HG02981 (cell line): ENCODE results near the gene GPC3.
"Not testable (repeated sequence)": the region's sequence is repeated elsewhere in the genome, so short reads cannot be mapped to it uniquely, and the experiment has no call there.

Source experiments
- ATAC-seq: cut with Tn5 transposase; IDR thresholded peaks from one replicate; pipeline ENCODE4 v1.9.1; 2021; ENCODE audit warnings: mild to moderate bottlenecking, moderate library complexity; ENCODE audit not compliant: unreplicated experiment

The GPC3 gene

DNA sequence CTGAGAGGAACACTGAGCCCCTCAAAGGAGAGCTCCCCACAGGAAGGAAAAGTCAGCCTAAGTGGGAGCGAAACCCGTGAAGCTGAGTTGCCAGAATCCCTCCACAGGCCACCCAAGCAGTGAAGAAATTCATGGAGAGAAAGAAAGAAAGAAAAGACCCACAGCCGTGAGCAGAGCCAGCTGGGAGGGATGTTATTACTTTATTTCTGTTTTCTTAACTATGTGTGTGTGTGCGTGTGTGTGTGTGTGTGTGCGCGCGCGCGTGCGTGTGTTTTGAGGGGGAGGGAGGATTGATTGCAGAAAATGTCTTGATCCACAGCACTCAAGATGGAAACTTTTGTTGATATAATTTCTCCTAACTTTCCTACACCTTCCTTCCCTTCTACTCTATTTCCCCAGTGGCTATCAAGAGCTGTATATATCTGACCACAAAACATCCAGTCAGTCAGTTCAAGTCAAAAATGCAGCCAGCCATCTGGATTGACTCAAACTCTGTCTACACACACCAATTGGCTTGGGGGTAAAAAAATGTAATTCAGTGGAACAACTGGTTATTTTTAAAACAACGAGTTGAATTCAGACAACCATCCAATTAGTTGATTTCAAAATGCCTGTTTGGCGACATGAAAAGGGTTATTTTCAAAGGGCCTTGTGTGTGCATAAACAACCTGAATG, 13.8 kb upstream of the GPC3 start:
- ATAC-seq = no peak

DNA sequence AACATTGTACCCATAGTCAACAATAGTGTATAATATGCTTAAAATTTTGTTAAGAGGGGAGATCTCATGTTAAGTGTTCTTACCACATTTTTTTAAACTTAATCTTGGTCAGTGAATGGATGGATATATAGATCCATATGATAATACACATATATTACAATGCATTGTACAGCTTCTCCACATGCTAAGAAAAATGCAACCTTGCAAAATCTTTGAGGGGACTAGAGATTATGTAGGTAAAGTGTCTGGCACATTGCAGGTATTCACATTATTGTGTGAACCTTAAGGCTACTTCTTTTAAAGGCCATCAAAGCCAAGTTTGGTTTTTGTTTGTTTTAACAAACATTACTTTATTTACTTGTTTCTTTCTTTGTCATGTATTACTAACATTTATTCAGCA, 10.4 kb upstream of the GPC3 start:
- ATAC-seq = no peak

DNA sequence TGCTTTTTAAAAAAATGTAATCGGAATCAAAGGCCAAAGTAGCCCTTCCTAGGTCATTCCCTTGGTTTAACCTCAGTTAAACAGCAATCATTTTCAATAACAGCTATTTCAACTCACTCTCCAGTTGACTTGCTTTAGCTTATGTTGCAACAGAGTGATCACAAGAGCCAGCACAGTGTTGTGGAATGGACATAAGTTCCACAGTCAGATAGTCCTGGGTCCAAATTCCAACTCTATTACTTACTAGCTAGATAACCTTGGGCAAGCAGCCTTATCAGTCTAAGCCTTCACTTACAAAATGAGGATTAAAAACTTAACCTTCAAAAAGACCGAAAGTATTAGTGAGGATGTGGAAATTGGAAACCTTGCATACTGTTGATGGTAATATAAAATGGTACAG, 9.2 kb upstream of the GPC3 start:
- no peak for ATAC-seq

DNA sequence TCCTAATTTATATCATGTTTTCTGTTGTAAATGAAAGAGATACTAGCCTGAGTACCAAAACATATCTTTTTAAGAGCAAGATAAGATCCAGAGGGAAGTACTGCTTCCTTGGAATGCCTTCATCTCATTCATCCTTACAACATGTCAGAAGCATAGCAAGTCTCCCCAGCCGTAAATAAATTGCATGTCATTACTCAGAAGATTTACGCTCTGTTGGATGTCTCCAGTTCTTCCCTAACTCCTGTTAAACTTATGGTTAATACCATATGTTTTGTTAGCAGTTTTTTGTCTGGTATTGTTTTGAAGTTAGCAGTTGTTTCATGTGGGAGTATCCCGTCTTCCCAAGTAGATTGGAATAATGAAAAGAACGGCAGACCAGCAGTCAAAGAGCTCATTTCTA, 7.5 kb upstream of the GPC3 start:
- ATAC-seq = no peak

DNA sequence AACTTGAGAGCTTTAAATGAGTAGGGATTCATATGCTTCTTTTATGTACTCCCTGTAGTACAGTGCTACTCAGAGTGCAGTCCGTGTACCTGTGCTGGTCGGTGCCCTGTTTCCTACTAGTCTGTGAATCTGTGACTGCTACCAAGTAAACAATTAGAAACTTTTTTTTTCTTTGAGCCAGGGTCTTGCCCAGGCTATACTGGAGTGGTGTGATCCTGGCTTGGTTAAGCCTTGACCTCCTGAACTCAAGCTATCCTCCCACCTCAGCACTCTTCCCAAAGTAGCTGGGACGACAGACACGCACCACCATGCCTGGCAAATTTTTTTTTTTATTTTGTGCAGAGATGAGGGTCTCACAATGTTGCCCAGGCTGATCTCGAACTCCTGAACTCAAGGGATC, 6.4 kb upstream of the GPC3 start:
- no peak for ATAC-seq

DNA sequence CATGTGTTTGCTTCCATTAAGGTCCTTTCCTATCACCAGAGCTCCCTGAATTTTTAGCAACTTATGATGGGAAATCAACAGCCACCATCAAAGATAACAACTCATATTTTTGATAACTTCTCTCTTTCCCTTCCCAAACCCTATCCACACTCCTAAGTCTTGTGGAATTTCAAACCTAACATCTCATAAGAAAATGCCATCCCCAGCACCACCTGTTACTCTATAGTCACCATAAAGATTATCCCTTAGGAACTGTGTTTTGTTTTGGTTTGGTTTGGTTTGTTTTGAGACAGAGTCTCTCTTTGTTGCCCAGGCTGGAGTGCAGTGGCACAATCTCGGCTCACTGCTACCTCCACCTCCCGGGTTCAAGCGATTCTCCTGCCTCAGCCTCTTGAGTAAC, 5.7 kb upstream of the GPC3 start:
- ATAC-seq = not testable (repeated sequence)

DNA sequence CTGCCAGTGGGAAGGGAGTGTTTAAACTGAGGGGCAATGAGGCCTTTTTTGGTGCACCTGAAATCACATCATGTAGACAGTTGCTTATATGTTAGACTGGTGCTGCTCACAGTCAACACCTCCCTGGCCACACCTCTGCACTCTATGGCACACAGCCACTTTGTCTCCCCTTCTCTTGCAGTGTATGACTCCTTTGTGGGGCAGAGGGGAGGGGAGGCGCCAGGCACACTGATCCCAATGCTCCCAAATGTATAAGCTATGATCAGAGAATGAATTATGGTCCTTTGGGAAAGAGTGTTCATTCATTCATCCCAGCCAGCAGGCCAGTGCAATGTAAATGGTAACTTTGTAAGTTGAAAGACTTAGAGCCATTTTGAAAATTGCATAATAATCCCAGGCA, 4.6 kb upstream of the GPC3 start:
- no peak for ATAC-seq

DNA sequence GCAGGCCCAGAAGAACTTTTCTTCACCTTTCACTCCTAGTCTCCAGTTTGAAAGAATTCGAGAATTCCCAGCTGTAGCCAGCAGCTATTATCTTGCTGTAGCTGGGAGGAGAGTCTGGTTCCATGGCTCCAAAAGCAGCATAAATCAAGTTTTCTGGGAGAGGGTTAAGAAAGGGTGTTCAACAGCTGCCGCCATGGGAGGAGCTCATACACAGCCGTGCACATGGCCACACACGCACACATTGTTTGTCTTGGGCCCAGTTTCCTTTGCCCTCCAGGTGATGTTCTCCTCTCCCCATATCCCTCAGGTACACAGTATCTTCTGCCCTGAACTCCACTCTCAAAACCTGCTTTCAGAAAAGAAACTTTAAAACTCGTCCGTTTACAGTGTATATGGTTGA, 4.1 kb upstream of the GPC3 start:
- no peak for ATAC-seq

DNA sequence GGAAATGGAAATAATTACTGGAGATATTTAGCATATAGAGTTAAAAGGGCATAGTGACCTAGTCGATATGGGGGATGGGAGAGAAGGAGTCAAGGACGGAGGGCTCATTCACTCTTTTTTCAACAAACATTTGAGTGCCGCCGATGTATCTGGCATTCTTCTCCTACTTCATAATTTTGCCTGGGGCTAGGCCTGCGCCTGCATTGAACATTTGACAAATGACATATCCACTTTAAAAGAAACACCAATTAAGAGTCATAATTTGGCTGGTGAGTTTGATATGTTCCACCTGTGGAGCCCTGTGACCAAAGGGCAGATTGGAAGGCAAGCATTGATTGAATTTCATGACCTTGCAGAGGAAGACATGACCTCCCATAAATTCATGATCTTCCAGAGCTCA, 2.6 kb upstream of the GPC3 start:
- no peak for ATAC-seq

DNA sequence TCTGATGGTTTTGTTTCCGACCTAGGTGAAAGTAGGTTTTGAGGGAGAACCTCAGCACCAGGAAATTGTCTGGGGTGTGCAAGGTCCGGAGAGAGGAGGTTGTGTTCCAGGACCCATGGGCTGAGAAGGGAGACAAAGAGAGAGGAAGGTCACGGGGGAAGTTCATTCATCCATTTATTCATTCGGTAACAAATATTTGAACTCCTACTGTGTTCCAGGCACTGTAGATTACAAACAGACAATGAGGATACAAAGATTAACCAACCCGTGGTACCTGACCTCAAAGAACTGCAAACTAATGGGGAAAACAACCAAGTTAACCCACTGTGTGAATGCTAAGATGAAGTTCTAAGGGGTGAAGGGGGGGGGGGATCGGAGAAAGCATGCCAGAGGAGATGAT, 1.8 kb upstream of the GPC3 start:
- no peak for ATAC-seq

DNA sequence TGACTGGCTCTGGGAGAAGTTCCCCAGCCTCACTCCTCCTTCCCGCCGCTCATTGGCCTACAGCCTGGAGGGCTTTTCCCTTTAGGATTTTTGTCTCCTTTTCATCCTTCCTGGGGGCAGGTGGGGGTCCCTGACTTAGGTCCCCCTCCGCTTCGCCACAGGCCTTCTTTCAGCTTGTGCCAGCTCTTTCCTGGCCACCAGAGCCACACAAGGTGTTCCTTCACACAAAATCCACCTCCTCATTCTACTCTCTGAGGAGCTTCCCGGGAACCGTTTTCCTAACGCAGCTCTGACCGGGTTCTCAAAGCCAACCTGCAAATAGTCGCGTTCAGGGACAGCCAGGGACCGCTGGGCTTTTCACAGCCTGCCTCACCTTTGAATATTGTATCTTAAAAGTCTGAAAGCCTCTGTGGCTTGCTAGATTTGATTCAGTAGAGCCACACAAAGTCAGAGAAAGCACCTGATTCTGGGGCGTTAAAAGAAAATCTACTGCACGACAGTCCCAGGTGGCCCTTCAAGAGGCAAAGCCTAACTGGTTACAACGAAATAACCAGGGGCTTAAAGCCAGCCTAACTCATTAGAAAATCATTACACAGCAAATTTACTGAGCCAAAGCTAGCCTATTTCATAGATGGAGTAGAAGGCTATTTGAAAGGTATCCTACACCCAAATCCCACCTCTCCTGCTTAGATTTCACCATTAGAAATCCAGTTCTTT, 731 bp upstream of the GPC3 start:
- ATAC-seq = no peak

DNA sequence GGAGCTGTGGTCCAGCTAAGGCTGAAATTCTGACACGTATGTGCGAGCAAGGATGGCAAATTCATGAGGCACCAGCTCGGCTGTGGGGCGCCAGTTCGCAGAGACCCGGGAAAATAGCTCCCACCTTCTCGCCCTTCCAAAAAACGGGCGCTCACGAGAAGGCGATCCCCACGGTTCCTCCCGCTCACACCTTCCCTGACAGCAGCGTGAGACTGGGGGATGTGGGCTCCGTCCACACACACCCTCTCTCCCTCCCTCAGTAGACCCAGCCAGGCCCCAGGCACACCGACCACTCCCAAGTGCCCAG, 584 bp downstream of the GPC3 start:
- no peak for ATAC-seq

DNA sequence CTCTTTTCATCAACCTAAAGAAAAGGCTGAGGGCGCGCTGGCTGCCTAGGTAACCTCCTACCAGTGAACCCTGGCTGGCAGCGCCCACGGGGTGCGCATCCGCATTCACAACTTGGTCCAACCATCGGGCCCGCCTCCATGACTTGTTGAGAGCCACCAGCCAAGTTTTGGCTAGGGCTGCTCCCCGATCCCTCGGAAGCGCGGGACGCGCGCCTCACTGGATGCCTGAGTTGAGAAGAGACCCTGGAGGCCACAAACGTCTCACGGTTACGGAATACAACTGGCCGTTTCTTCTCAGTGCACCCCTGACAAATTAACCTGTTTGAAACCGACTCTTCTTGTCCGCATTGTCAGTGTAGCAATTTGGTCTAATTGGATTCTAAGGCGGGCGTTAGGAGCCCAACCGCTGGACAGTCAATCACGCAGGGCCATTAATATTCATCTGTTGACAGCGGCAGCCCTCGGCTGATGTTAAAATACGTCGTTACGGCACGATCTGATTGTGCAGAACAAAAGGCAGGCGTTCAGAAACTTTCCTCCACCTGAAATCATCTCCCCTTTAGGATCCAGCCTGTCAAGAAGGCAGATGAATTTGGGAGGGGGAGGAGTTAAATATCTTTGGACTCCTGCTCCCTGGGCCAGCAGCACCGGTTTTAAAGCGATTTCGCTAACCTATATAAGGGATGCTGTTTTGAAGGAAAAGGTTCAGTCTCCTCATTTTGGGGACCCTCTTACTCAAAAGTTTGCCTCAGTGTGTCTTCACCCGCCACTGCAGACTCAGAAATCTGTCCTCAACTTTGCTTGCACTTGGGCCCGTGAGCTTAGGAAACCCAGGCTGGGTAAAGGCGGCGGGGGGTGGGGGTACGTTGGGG, 1.2 kb downstream of the GPC3 start:
- ATAC-seq = no peak

DNA sequence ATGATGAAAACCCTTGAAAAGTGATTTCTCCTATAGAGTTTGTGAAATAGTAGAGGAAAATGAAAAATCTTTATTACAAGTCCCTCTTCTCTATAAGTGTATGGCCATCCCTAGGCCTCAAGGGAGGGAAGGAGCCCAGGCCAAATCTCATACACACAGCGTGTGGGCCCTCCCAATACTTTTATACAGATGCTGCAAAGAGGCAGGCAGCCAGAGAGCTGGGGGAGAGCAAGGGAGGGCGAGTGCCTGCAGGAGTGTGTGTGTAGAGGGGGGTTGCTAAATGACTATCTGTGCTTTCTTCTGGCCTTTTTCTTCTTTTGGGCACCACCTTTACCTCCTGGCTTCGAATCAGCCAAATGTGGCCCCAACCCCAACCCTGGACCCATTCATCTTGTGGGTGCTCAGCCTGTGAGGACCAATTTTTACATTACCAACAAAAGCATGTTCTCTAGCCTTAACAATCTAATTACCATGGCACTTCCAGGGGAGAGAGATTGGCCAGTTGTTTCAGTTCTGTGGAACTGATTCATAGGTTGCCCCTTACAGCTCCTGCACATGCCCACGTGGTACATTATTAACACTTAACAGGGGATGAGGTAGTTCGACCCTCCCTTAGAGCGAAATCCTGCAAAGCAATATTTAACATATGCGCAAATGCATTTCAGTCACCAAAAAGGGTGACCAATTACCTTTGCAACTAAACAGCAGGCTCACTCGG, 2.0 kb downstream of the GPC3 start:
- ATAC-seq = no peak

DNA sequence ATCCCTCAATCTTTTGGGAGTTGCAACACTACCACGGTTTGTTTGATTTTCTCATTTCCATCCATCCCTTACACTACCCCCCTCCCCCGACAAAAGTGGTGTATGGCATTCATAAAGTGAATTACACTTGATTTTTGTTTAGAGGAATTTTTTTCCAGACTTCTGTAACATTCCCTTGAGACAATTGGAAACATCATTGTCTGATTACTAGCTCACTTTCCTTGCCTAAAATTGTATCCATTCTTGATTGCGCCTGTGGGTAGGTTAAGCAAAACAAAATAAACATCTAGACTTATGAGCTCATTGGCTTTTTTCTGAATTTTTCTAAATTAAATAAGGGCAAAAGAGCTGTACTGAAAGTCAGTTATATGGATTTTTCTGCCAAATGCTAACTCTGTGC, 3.5 kb downstream of the GPC3 start:
- no peak for ATAC-seq

DNA sequence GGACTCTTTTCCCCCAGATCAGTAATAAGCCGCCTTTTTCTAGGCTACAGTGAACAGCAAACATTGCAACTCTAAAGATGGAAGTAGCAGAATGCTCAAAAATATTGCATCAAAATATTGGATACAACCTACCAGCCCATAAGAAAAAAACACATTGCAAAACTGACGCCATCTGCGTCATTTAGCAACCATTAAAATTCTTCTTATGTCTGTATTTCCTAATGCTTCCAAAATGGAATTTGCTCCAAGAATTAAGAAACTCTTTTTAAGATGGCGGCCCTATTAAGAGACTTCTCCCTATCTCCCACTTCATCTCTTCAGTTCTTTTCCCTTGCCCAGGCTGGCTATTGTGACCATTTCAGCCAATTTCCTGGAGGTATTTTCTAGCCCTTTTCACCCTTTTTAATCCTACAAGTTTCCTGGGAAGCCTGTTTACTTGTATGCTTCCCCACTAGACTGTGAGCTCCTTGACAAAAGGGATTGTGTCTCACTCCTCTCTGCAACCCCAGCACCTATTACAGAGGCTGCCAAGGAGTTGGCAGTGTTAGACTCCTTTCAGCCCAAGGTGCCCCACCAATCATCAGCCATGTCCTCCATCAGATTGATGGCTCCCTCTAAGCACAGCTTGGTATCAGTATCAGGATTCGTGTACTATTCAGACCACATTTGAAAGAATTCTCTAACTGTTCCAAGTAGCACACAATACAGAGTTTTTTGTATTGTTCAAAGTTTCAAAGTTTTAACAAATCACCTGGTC, 4.4 kb downstream of the GPC3 start:
- no peak for ATAC-seq

DNA sequence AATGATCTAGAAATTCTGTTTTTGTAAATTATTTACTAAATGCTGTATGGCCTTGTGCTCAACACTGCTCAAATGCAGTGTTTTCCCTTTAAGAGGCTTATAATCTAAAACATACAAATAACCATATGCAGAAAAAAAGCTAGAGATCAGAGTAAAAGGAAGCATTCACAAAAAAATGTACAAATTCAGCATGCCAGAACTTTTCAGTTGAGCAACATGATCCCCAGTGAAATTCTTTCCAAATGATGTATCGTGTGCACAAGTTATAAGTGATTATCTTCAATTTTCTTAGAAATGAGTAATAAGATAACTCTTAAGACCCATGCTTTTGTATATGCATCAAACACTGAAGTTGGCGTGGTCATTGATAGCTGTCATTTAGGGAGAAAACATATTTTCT, 5.0 kb downstream of the GPC3 start:
- ATAC-seq = no peak

DNA sequence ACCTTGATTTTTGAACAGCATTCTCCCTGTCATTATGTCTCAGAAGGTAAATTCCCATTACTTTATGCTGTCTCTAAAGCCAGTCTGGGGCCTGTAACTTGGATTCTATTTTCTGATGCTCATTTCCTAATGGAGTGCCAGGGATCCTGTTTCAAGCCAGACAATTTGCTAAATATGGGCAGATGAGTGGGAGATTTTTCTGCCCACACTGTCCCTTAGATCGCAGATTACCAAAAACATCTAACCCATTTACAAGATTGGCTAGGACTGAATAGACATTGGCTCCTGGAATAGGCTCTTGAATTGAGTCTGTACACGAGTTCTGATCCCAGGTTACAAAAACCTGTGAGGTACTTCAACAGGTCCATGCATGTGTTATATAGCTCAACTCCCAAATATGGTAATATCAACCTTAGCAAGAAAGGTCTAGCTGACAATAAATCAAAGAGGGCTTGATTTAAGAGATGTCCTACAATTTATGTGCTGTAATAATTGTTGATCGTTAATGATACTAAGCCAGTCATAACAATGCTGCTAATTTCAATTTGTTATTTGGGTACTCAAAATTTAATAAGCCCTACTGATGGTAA, 5.7 kb downstream of the GPC3 start:
- no peak for ATAC-seq

DNA sequence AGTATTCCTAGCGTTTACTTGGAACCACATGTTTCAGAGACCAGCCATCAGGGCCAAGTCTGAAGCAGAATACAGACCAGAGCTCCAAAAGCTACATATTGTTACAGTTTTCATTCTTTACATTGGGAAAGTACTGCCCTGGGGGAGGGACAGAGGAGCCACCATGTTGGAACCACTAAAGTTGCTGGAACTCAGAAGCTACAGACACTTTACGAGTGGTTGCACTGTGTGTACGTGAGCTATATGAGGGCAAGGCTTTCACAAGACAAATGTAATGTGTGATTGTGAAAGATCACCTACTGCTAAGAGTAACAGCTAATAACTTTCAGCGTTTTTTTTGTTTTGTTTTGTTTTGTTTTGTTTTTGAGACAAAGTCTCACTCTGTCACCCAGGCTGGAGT, 11.7 kb downstream of the GPC3 start:
- ATAC-seq = no peak

DNA sequence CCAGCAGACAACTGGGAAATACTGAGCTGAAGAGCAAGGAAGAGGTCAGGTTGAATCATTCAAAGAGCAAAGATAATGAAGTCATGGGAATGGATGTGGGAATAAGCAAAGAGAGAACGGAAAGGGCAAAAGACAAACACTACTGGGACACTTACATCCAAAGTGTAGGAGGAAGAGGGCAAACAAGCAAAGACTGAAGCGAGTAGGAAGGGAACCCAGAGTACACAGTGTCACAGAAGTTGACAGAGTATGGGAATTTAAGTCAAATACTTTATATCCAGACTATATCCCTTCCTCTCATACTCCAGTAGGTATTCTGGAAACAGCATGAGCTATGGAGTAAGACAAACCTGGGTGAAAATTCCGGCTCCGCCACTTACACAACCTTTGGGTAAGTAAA, 12.5 kb downstream of the GPC3 start:
- no peak for ATAC-seq
